K562 treated with DMSO at 1 percent for 4 hours (cell line): ENCODE results near the gene KRTAP19-2. TPM values are rescaled to one million over a fixed set of nuclear protein-coding genes. Genes with fewer than 3 reads are reported as not detected.

Source experiments
- total RNA-seq: library from RNA; unstranded; fragments of 300-600 nt; gene quantifications from 2 replicates; pipeline ENCODE4 v1.2.3, GENCODE V29; 2022; ENCODE audit not compliant: insufficient read depth

Gene KRTAP19-2, protein sequence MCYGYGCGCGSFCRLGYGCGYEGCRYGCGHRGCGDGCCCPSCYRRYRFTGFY
- not detected in 2 replicates for total RNA-seq

DNA sequence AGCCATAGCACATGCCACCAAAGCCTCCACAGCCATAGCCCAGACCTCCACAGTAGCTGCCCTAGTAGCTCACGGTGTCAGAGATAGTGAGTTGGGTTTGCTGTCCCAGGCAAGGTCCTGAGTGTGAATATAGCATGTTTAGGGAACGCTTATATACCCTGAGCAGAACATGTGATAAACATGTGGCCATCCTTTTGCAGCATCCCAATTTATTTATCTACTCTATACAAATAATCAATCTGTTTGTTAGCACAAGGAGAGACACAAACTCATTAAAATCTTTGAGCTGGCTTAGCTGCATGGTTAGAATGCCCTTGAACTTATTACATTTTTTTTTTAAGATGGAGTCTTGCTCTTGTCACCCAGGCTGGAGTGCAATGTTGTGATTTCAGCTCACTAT, at the start of gene KRTAP19-2:
Gene KRTAP19-2, minus strand, starts transcription at position 101 of the 400 bp plus-strand sequence. Its CDS starts 88 bp downstream, at position 13.

DNA sequence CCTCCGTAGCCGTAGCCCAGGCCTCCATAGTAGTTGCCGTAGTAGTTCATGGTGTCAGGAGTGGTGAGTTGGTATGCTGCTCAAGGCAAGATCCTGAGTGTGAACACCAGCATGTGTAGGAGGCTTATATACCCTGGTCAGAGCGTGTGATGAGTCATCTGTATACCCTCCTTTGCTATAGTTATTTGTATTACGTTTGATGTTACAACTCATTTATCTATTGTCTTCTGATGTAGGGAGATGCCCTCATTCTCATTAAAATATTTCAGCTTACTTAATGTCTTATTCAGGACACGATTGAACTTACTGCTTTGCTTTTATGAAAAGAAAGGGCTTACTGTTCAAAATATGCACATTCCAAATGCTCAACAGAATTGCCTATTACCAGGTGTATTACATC, 14.8 kb upstream of the KRTAP19-2 start, which contains the start of gene KRTAP19-5:
Gene KRTAP19-5, minus strand, starts transcription at position 101 of the 400 bp plus-strand sequence. Its CDS starts 51 bp downstream, at position 50.

DNA sequence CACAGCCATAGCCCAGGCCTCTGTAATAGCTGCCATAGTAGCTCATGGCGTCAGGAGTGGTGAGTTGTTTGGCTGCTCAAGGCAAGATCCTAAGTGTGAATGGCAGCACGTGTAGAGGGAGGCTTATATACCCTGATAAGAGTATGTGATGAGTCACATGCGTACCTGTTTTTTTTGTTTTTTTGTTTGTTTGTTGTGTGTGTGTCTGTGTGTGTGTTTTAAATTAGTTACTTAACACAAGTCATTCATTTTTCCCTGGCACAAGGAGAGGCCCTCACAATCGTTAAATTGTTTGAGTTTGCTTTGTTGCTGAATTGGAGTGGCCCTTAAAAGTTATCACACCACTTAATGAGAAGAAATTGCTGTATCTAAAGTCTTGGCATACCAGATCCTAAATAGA, 9.8 kb upstream of the KRTAP19-2 start, which contains the start of gene KRTAP19-4:
Gene KRTAP19-4, minus strand, starts transcription at position 101 of the 400 bp plus-strand sequence. Its CDS starts 55 bp downstream, at position 46.

GRCh38 chr21:30491963-30492428, 4.8 kb upstream of the KRTAP19-2 start, which contains the start of gene KRTAP19-3:
KRTAP19-3 (minus strand) TSS chr21:30492013; CDS start chr21:30491957, 56 bp downstream.

DNA sequence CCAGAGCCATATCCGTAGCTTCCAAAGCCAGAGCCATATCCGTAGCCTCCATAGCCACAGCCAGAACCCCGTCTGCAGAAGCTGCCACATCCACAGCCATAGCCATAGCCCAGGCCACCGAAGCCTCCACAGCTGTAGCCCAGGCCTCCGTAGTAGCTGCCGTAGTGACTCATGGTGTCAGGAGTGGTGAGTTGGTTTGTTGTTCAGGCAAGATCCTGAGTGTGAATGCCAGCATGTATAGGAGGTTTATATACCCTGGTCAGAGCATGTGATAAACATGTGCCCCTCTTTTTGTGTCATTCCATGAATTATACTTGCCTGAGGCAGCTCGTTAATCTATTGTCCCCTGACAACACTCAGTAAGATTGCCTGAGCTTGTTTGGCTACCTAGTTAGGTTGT, 7.1 kb downstream of the KRTAP19-2 start, which contains the start of gene KRTAP19-1:
Gene KRTAP19-1, minus strand, starts transcription at position 223 of the 400 bp plus-strand sequence. Its CDS starts 50 bp downstream, at position 173.

GRCh38 chr21:30439975-30440374, 47.3 kb downstream of the KRTAP19-2 start, which contains the start of gene KRTAP15-1:
KRTAP15-1 (plus strand) TSS chr21:30440275; CDS start chr21:30440328, 53 bp downstream.

Other genes with a start within 250 kb of the KRTAP19-2 start
- not detected in 2 replicates for gene KRTAP24-1, start 204.5 kb downstream of the KRTAP19-2 start, total RNA-seq
- gene KRTAP25-1, start 197.9 kb downstream of the KRTAP19-2 start, total RNA-seq: not detected in 2 replicates
- not detected in 2 replicates for gene KRTAP26-1, start 167.1 kb downstream of the KRTAP19-2 start, total RNA-seq
- not detected in 2 replicates for gene KRTAP27-1, start 149.7 kb downstream of the KRTAP19-2 start, total RNA-seq
- gene KRTAP23-1, start 138.8 kb downstream of the KRTAP19-2 start, total RNA-seq: not detected in 2 replicates
- gene KRTAP13-2, start 115.2 kb downstream of the KRTAP19-2 start, total RNA-seq: not detected in 2 replicates
- not detected in 2 replicates for gene KRTAP13-1, start 91.4 kb downstream of the KRTAP19-2 start, total RNA-seq
- not detected in 2 replicates for gene KRTAP13-3, start 61.5 kb downstream of the KRTAP19-2 start, total RNA-seq
- gene KRTAP13-4, start 57.2 kb downstream of the KRTAP19-2 start, total RNA-seq: not detected in 2 replicates
- not detected in 2 replicates for gene KRTAP15-1, start 47.2 kb downstream of the KRTAP19-2 start, total RNA-seq
- gene KRTAP19-1, start 7.1 kb downstream of the KRTAP19-2 start, total RNA-seq: not detected in 2 replicates
- not detected in 2 replicates for gene KRTAP19-3, start 4.6 kb upstream of the KRTAP19-2 start, total RNA-seq
- gene KRTAP19-4, start 9.7 kb upstream of the KRTAP19-2 start, total RNA-seq: not detected in 2 replicates
- gene KRTAP19-5, start 14.7 kb upstream of the KRTAP19-2 start, total RNA-seq: not detected in 2 replicates
- gene KRTAP19-6, start 54.4 kb upstream of the KRTAP19-2 start, total RNA-seq: not detected in 2 replicates
- gene KRTAP19-7, start 73.9 kb upstream of the KRTAP19-2 start, total RNA-seq: not detected in 2 replicates
- not detected in 2 replicates for gene KRTAP22-2, start 103.0 kb upstream of the KRTAP19-2 start, total RNA-seq
- gene KRTAP6-3, start 105.0 kb upstream of the KRTAP19-2 start, total RNA-seq: not detected in 2 replicates
- gene KRTAP6-2, start 111.5 kb upstream of the KRTAP19-2 start, total RNA-seq: not detected in 2 replicates
- not detected in 2 replicates for gene KRTAP22-1, start 113.7 kb upstream of the KRTAP19-2 start, total RNA-seq
- not detected in 2 replicates for gene KRTAP6-1, start 126.5 kb upstream of the KRTAP19-2 start, total RNA-seq
- not detected in 2 replicates for gene KRTAP20-1, start 129.0 kb upstream of the KRTAP19-2 start, total RNA-seq
- not detected in 2 replicates for gene KRTAP20-4, start 133.2 kb upstream of the KRTAP19-2 start, total RNA-seq
- gene KRTAP20-2, start 147.8 kb upstream of the KRTAP19-2 start, total RNA-seq: not detected in 2 replicates
- not detected in 2 replicates for gene KRTAP20-3, start 155.4 kb upstream of the KRTAP19-2 start, total RNA-seq
- not detected in 2 replicates for gene KRTAP21-3, start 231.3 kb upstream of the KRTAP19-2 start, total RNA-seq